Erythroblast (primary cell): ENCODE results near the gene LHX3.

Experiments used
- DNase-seq, 2 experiments: peaks; one replicate each; lab custom pipeline; 2025; lab: John Stamatoyannopoulos, UW
- GATA1 ChIP-seq: IDR thresholded peaks from 2 replicates; pipeline ENCODE4 v1.6.1; 2011; ENCODE audit warnings: low read depth, mild to moderate bottlenecking, control low read depth, low read length, moderate library complexity
- POLR2A ChIP-seq: IDR thresholded peaks from 2 replicates; pipeline ENCODE4 v1.6.1; 2011; ENCODE audit warnings: mild to moderate bottlenecking, low read length

Gene LHX3

DNA sequence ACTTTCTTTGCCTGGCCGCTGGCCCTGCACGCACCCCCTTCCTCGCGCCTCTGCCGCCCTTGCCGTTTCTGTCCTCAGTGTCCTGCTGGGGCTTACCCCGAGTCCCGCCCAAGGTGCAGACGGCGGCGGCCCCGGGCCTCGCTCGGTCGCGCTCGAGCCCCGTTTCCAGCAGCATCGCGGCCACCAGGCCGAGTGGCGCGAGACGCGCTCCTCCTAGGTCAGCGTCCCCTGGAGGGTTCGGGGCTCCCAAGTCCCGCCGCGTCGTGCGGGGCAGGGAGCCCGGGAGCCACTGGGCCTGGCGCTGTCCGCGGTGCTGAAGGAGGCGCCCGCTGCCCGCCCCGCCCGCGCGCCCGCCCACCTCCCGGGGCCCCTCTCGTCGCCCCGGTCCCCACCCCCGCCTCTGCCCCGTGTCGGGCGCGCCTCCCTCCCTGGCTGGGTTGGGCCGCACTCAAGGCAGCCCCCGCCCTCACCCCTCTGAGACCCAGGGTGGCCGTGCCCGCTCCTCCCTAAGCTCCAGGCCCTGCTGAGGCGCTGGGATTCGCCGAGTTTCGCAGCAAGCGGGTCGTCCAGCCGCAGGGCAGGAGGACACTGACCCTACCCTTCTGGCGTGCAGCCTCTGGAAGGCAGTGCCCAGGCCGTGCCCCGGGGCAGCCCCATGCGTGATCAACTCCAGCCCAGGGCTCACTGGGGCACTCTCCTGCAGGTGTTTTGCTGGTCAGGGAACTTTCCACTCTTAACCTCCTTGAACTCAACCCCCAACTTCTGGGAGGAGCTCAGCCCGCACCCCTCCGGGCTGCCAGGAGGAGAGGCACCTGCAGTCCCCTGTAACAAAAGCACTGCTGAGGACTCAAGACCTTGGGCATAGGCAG lies at the start of gene LHX3:
Gene LHX3 (minus strand): TSS at position 291 of the 869 bp plus-strand sequence. CDS start 116 bp downstream, at position 175.
- DNase-seq, result peak; percentile 53 to 68
- TF ChIP-seq GATA1, result no peak
- no peak for TF ChIP-seq POLR2A

DNA sequence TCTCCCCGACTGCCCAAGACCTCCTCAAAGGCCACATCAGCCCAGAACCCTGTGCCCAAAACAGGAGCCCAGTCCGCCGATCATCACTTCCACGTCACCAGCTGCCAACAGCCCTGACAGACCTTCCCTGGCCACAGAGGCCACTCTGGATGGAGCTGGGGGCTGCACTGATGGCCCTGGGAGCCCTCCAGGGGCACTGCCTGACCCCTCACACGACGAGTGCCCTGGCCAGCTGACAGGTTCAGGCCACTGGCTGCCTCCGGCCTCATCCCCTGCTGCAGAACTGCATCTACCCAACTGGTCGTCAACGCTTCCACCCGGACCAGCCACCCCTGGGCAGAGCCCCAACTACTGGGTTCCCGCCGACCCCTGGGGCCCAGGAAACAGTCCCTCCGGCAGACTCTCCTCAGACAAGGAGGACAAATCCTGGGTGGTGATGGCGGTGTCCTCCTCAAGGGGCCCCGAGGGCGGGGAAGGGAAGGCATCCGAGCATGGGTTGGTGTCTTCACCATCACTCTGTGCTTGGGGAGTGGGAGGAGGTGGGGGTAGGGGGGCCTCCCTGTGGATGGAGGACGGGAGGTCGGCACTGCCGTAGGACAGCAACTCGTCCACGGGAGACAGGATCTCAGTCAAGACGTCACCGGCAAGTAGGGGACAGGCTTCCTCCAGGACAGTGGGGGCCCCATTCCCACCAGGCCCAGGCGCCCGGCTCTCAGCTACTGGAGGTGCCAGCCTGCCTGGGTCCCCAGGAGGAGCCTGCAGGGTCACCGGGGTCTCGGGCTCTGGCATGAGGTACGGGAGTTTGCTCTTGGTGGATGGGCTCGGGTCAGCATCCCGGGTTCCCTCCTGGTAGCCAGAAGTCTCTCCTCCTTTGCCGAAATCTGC lies 48.6 kb upstream of the LHX3 start:
- DNase-seq, result no peak
- TF ChIP-seq GATA1, result no peak
- no peak for TF ChIP-seq POLR2A

DNA sequence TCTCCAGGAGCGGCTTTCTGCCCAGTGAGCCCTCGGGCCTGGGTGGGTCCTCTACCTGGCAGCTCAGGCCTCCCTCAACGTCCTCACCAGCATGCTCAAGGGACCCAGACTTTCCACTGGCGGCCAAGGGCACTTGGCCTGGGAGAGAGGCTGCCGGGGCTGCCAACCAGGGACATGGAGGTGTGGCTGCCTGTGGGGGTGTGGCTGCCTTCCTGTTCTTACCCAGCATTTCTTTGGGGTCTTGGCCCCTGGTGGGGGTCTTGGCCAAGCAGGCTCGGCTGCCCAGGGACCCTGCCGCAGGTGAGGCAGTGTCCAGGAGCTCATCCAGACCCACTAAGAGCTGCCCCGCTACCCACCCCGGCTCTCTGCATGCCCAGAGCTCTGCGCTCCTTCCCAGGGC lies 47.9 kb upstream of the LHX3 start:
- DNase-seq, result no peak

DNA sequence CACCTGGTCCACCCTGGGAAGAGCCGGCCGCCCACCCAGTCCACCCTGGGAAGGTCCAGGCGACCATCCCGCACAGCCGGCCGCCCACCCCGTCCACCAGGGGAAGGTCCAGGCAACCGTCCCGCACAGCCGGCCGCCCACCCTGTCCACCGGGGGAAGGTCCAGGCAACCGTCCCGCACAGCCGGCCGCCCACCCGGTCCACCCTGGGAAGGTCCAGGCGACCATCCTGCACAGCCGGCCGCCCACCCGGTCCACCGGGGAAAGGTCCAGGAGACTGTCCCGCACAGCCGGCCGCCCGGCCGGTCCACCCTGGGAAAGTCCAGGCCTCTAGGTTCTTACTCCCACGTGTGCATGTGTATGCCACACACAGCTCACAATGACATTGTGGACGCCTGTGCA lies 47.4 kb upstream of the LHX3 start:
- TF ChIP-seq POLR2A (no peak), GATA1 (no peak)
- no peak for DNase-seq

More for the DNA sequence above, 47.9 kb upstream of the LHX3 start:
- no peak for TF ChIP-seq GATA1
- TF ChIP-seq POLR2A, result no peak

DNA sequence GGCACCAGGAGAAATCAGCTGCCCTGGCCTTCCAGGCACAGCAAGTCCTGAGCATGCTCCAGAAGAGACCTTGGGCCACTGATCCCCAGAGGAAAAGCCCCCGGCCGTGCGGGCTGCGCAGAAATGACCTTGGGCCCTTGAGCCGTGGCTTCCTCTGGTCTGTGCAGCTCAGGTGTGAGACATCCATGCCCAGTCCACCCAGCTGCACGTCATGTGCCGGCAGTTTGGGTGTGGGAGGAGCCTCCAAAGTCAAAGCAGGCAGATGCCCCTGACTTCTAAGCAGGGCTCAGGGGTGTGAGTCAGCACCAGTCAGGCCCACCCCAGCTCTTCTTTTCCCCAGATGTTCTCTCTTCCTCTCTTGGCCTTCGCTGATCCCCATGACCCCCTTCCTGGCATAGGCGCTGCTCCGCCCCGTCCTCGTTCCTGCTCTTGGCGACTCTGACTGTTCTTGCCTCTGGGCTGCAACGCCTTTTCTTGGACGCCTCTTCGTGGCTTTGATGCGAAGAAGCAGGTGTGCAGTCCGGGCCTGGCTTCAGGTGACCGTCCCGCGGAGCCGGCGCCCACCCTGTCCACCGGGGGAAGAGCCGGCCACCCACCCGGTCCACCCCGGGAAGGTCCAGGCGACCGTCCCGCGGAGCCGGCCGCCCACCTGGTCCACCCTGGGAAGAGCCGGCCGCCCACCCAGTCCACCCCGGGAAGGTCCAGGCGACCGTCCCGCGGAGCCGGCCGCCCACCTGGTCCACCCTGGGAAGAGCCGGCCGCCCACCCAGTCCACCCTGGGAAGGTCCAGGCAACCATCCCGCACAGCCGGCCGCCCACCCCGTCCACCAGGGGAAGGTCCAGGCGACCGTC lies 46.6 kb upstream of the LHX3 start:
- DNase-seq, result no peak

DNA sequence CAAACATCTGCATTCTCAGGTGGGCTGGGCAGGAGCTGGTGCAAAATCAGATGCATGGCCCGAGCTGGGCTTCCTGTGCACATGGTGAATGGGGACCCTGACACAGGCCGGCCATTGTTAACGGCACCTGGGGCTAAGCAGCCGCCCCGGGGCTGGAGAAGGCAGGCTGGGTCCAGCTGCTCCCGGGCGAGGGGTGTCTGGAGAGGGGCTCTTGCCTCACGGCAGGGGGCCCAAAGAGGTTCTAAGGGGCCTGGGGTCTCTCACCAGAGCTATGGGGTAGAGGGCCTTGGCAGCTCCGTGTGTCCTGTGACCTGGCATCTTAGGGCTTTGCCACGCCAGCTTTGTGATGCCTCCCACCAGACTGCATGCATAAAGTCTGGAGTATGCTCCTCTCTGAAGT lies 45.7 kb upstream of the LHX3 start:
- TF ChIP-seq POLR2A (no peak), GATA1 (no peak)

More for the DNA sequence above, 46.6 kb upstream of the LHX3 start:
- TF ChIP-seq POLR2A, result no peak
- no peak for TF ChIP-seq GATA1

DNA sequence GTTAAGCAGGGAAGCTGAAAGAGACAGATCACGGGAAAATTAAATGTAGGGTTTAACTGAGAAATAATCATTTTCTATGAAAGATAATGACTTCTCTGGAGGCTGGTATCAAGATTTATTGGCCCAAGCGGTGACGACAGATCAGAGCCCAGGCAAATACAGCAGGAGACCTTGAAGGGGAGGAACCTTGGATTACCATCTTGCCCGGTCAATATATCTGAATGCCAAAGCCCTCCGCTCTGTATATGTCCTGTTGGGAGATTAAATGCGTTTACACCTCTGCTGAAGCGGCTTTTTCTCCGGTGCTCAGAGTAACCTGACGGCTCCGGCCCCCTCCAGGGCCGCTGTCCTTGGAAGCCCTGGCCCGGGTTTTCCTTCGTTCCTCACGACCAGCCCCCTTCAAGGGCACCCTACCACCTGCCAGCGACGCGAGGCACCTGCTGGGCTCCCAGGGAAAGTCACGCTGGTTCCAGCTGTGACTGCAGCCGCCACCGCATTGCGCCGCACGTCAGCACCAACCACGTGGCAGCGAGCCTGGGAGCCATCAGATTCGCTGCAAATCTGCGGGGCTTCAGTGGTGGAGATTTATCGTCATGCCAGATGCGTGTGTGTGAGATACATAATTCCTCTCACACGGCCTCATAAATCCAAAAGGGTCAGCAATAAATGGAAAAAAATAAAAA lies 45.1 kb upstream of the LHX3 start:
- TF ChIP-seq POLR2A, result no peak
- TF ChIP-seq GATA1, result no peak
- no peak for DNase-seq

More for the DNA sequence above, 45.7 kb upstream of the LHX3 start:
- DNase-seq, result no peak

DNA sequence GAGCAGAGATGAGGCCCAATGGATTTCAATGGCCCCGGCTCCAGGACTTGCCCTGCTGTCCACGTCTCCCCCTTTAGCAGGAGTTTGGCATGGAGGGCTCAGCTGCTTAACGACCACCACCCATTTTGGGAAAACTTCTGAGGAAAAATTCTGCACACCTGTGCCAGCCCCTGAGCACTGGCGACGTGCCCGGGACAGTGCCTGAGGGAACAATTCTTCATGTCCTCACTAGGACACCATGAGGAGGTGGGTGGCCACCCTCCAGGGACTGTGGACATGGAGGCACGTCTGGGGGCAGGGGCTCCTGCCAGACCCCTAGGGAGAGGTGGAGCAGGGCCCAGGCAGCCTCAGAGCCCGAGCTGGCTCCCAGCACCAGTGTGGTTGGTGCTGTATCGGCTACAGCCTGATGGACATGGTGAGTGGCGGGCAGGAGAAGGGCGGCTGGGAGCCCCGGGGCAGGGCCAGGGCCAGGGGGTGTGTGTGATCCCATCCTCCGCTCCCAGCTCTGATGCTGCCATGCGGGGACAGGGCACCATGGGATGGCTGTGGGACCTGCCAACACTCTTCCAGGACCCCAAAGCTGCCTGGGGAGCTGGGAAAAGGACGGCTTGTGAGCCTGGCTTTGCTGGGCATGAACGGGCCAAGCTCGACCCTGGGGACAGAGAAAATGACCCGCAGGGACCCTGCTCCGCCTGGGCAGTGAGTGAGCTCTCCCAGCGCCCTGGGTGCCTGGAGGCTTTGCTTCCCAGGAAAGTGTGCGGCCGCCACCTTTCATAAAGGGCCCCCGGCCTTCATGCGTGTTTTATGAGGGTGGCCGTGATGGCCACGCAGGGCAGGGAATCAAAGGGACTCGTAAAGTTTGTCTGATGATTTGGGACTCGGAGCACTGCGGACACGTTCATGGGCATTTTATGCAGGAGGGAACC lies 44.3 kb upstream of the LHX3 start:
- TF ChIP-seq GATA1 (no peak), POLR2A (no peak)
- DNase-seq, result no peak

DNA sequence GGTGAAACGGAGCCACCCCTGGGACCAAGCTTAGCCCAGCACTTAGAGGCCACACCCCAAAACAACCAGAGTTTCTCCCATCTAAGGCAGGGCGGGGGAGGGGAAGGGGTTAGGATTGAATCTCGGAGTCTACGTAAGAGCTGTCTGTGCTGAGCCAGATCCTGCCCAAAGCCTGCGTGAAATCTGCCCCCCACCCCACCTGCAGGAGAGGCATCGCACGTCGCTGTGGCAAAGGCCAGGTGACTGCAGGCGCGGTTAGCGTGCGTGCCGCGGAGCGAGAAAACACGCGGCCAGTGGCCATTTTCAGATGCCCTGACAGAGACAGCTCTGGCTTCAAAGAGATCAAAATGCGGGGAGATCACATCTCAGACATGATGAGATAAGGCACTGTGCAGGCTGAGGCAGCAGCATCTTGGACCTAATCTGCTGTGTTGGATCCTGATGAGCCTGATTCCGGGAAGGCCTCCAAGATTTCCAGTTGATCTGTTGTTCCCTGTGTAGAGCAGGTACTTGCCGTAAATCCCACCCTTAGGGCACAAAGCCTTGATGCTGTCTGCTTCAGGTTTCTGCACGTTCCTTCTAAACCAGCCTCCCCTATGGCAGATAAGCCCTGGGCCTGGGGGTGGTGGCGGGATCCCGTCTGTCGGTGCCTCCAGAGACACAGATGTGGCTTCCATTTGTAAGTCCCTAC lies 43.2 kb upstream of the LHX3 start:
- no peak for TF ChIP-seq POLR2A
- DNase-seq, result no peak

DNA sequence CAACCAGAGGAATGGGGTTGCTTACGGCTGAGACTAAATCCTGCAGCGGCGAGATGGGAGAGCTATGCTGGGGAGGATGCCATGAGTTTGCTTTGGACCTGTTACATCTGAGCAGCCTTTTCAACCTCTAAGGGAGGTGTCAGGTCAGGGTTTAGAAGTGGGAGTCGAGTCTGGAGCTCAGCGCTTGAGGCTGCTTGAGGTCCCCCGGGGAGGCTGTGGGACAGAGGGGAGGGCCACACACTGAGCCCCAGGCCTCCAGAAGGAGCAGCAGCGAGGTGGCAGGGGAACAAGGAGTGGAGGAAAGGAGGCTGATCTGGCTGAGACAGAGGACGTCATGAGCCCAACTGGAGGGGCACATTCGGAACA lies 42.6 kb upstream of the LHX3 start:
- TF ChIP-seq GATA1 (no peak), POLR2A (no peak)
- DNase-seq, result no peak

DNA sequence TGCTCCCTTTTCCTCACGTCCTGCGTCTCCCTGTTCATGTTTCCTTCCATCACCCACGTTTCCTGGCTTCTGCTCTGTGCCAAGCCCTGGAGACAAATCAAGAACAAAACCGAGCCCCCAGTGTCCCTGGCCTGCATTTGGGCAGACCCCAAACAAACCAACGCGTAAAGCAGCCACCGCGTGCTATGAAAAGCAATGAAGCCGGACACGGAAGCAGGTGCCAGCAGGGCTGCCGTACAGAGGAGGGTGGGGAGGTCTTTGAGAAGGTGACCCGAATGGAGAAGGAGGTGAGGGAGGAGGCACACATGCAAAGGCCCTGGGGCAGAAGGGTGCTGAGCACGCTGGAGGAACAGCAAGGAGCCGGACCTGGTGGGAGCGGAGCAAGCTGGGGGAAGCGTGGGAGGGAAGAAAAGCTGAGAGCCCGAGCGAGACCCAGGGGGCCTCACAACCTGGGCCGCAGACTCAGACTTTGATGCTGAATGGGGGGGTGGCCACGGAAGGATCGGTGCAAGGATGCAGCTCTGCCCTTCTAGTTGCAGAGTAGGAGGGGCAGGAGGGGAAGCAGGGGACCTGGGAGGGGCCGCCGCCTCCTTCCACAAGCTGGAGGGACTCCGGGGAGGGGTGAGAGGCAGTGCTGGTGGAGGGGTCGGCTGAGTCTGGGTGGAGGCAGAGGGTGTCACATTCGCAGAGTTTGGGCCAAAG lies 42.1 kb upstream of the LHX3 start:
- TF ChIP-seq GATA1, result no peak
- no peak for TF ChIP-seq POLR2A
- no peak for DNase-seq
